GM12878 (cell line): ENCODE results near the gene SLC9A3.

Experiments used
- ATF3 ChIP-seq: IDR thresholded peaks from 2 replicates; pipeline ENCODE4 v1.6.1; 2011; ENCODE audit warnings: low read depth, mild to moderate bottlenecking, low read length, moderate library complexity, borderline replicate concordance; ENCODE audit errors: extremely low read depth
- FOS ChIP-seq: IDR thresholded peaks from 3 replicates; pipeline ENCODE4 v1.6.1; 2011; ENCODE audit warnings: borderline replicate concordance; ENCODE audit not compliant: insufficient read length; ENCODE audit errors: extremely low read depth
- POLR2A ChIP-seq: IDR thresholded peaks from 2 replicates; pipeline ENCODE4 v1.6.1; 2011; ENCODE audit warnings: low read depth, mild to moderate bottlenecking, low read length
- POLR2AphosphoS5 ChIP-seq: IDR thresholded peaks from 2 replicates; pipeline ENCODE4 v1.6.1; 2011; ENCODE audit warnings: mild to moderate bottlenecking, low read length, inconsistent platforms
- POU2F2 ChIP-seq: IDR thresholded peaks from 3 replicates; pipeline ENCODE4 v1.6.1; 2011; ENCODE audit warnings: low read depth, mild to moderate bottlenecking, low read length, borderline replicate concordance
- TARDBP ChIP-seq: IDR thresholded peaks from 2 replicates; pipeline ENCODE4 v1.6.1; 2016; ENCODE audit warnings: borderline replicate concordance
- TF ChIP-seq, protein P1 (sequence below), 3 experiments: IDR thresholded peaks in 2 of 3; conservative IDR thresholded peaks in 1 of 3; 2 replicates each; pipeline ENCODE4 v1.5.1; 2011; ENCODE audit warnings: low read depth in 3 of 3, low read length in 3 of 3, mild to moderate bottlenecking in 3 of 3, control low read depth in 2 of 3, moderate library complexity in 2 of 3, inconsistent platforms in 1 of 3, mixed read lengths in 1 of 3; ENCODE audit not compliant: control insufficient read depth in 2 of 3, insufficient read depth in 1 of 3; ENCODE audit errors: extremely low read depth in 1 of 3

- TF ChIP-seq, protein P1, sequence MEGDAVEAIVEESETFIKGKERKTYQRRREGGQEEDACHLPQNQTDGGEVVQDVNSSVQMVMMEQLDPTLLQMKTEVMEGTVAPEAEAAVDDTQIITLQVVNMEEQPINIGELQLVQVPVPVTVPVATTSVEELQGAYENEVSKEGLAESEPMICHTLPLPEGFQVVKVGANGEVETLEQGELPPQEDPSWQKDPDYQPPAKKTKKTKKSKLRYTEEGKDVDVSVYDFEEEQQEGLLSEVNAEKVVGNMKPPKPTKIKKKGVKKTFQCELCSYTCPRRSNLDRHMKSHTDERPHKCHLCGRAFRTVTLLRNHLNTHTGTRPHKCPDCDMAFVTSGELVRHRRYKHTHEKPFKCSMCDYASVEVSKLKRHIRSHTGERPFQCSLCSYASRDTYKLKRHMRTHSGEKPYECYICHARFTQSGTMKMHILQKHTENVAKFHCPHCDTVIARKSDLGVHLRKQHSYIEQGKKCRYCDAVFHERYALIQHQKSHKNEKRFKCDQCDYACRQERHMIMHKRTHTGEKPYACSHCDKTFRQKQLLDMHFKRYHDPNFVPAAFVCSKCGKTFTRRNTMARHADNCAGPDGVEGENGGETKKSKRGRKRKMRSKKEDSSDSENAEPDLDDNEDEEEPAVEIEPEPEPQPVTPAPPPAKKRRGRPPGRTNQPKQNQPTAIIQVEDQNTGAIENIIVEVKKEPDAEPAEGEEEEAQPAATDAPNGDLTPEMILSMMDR (IDR thresholded peaks at IDR 0.05 in 2 of 3, conservative IDR thresholded peaks at IDR 0.05 in 1 of 3; ENCODE audit: control insufficient read depth in 2 of 3, extremely low read depth in 1 of 3, insufficient read depth in 1 of 3, low read depth in 3 of 3, low read length in 3 of 3): no peak
- no peak for TF ChIP-seq ATF3
- no peak for TF ChIP-seq TARDBP
- TF ChIP-seq POLR2AphosphoS5: no peak
- TF ChIP-seq POLR2A: 0 out of 2 replicates have a peak, but pooled peaks have one; percentile 33
- no peak for TF ChIP-seq FOS
- TF ChIP-seq POU2F2: no peak
Observed at GRCh38 chr5:448061-448765, 76.0 kb downstream of the SLC9A3 start.
